Neural cell (in vitro differentiated cells): ENCODE measurements around the gene TUBB2A. TPM values are rescaled to one million over a fixed set of nuclear protein-coding genes. Genes with fewer than 3 reads are reported as not detected.

ENCODE experiments used
- H2AFZ ChIP-seq: fragments of 200-600, 300-800 bp; sonication (generic), shearing (Covaris generic); 2 replicates; pipeline ENCODE4 v1.6.0; 2014; ENCODE audit warnings: low read depth, mild to moderate bottlenecking, antibody characterized with exemption, low read length, moderate library complexity
- H3F3A ChIP-seq: fragments of 200-600 bp; shearing (Covaris generic); 2 replicates; pipeline ENCODE4 v1.6.1; 2016; ENCODE audit warnings: mild to moderate bottlenecking, moderate library complexity, mixed read lengths, antibody characterized with exemption, low read length; ENCODE audit not compliant: insufficient read depth, poor library complexity, severe bottlenecking
- H3K27ac ChIP-seq: fragments of 200-600, 300-800 bp; sonication (generic), shearing (Covaris generic); 2 replicates; pipeline ENCODE4 v1.5.1; 2014; ENCODE audit warnings: mild to moderate bottlenecking, low read length, moderate library complexity
- H3K27me3 ChIP-seq: fragments of 300-800, 200-600 bp; sonication (generic), shearing (Covaris generic); 2 replicates; pipeline ENCODE4 v1.6.0; 2014; ENCODE audit warnings: mild to moderate bottlenecking, low read depth, low read length, moderate library complexity; ENCODE audit not compliant: insufficient read depth
- H3K36me3 ChIP-seq: fragments of 300-800, 200-600 bp; sonication (generic), shearing (Covaris generic); 2 replicates; pipeline ENCODE4 v1.5.1; 2014; ENCODE audit warnings: mild to moderate bottlenecking, antibody characterized with exemption, low read length, moderate library complexity; ENCODE audit not compliant: insufficient read depth
- H3K4me2 ChIP-seq: fragments of 300-800, 200-600 bp; sonication (generic), shearing (Covaris generic); 2 replicates; pipeline ENCODE4 v1.6.0; 2014; ENCODE audit warnings: mild to moderate bottlenecking, low read length
- H3K4me3 ChIP-seq: fragments of 300-800, 200-600 bp; sonication (generic), shearing (Covaris generic); 2 replicates; pipeline ENCODE4 v1.5.1; 2014; ENCODE audit warnings: mild to moderate bottlenecking, low read length, moderate library complexity
- H3K79me2 ChIP-seq: fragments of 200-600 bp; shearing (Covaris generic); replicated peaks from 2 replicates; pipeline ENCODE4 v1.6.0; 2014; ENCODE audit warnings: mild to moderate bottlenecking, low read length, moderate library complexity; ENCODE audit not compliant: insufficient read depth
- H3K9ac ChIP-seq: fragments of 300-800, 200-600 bp; sonication (generic), shearing (Covaris generic); 2 replicates; pipeline ENCODE4 v1.6.1; 2016; ENCODE audit warnings: mild to moderate bottlenecking, low read length, mixed read lengths
- H3K9me2 ChIP-seq: fragments of 200-600 bp; shearing (Covaris generic); 2 replicates; pipeline ENCODE4 v1.6.1; 2016; ENCODE audit warnings: mild to moderate bottlenecking, low read length, mixed read lengths; ENCODE audit not compliant: insufficient read depth
- H3K9me3 ChIP-seq: fragments of 200-600, 300-800 bp; sonication (generic), shearing (Covaris generic); 2 replicates; pipeline ENCODE4 v1.6.1; 2016; ENCODE audit warnings: mild to moderate bottlenecking, mixed run types, low read length, moderate library complexity, mixed read lengths
- H4K20me1 ChIP-seq: fragments of 200-600 bp; shearing (Covaris generic); 2 replicates; pipeline ENCODE4 v1.6.1; 2016; ENCODE audit warnings: mild to moderate bottlenecking, mixed run types; ENCODE audit not compliant: insufficient read depth
- EP300 ChIP-seq: fragments of 450-650 bp; conservative IDR thresholded peaks from 2 replicates; pipeline ENCODE4 v1.6.1; 2014; ENCODE audit warnings: antibody characterized with exemption, mild to moderate bottlenecking, moderate library complexity; ENCODE audit not compliant: poor library complexity, severe bottlenecking
- EZH2 ChIP-seq: fragments of 200-600, 300-800 bp; shearing (Covaris generic), sonication (generic); IDR thresholded peaks from 2 replicates; pipeline ENCODE4 v1.6.1; 2014; ENCODE audit warnings: antibody characterized with exemption, low read length, borderline replicate concordance, mild to moderate bottlenecking; ENCODE audit not compliant: insufficient read depth, poor library complexity, severe bottlenecking
- MXI1 ChIP-seq: fragments of 450-650 bp; conservative IDR thresholded peaks from 2 replicates; pipeline ENCODE4 v1.6.1; 2014; ENCODE audit warnings: antibody characterized with exemption, mild to moderate bottlenecking; ENCODE audit not compliant: poor library complexity, severe bottlenecking
- POLR2AphosphoS5 ChIP-seq: IDR thresholded peaks from 2 replicates; pipeline ENCODE4 v1.6.1; 2012
- RAD21 ChIP-seq: fragments of 450-650 bp; conservative IDR thresholded peaks from 2 replicates; pipeline ENCODE4 v1.6.1; 2014; ENCODE audit warnings: antibody characterized with exemption, mild to moderate bottlenecking, moderate library complexity
- REST ChIP-seq: IDR thresholded peaks from 2 replicates; pipeline ENCODE4 v1.6.1; 2012; ENCODE audit warnings: borderline replicate concordance
- SMC3 ChIP-seq: fragments of 450-650 bp; conservative IDR thresholded peaks from 2 replicates; pipeline ENCODE4 v1.6.1; 2014; ENCODE audit warnings: antibody characterized with exemption, mild to moderate bottlenecking, moderate library complexity; ENCODE audit not compliant: poor library complexity
- TAF1 ChIP-seq: IDR thresholded peaks from 2 replicates; pipeline ENCODE4 v1.6.1; 2012; ENCODE audit warnings: low read depth
- polyA plus RNA-seq: library from polyadenylated mRNA; depleted of rRNA; stranded (reverse); fragments of >200 nt; gene quantifications from 2 replicates; pipeline ENCODE4 v1.2.3, GENCODE V29; 2014
- TF ChIP-seq, protein P1 (sequence below): fragments of 450-650 bp; IDR thresholded peaks from 2 replicates; pipeline ENCODE4 v1.5.1; 2014; ENCODE audit warnings: antibody characterized with exemption, mild to moderate bottlenecking, moderate library complexity; ENCODE audit not compliant: poor library complexity, severe bottlenecking

TUBB2A gene
- polyA plus RNA-seq, 1 donor from 2014 or later, result 1,088 TPM

DNA sequence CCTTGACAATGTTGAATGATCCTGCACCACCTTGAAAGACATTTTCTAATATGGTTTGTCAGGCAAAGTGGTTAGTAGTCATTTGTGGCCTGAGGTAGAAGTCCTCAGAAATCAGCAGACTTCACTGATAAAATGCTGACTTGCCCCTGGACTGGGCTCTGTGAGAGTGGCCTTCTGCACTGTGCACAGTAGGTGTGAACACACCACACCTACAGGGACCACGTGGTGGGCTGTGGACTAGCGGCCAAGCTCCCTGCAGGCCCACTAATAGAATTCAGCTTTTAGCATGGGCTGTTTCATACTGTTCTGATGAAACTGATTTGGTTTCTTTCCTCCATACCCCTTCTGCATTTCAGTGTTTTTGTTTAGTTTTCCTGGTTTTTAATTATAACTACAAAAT is 31.5 kb downstream of the TUBB2A start:
- Histone ChIP-seq H3K27me3 (no peaks in the 10 kb centered on the region), H3K9ac (no peak overlapping the region), H3K9me2 (no peaks in the 10 kb centered on the region), H3K27ac (no peak overlapping the region), H3K36me3 (peaks cover 4% of the 10 kb centered on the region), H4K20me1 (no peaks in the 10 kb centered on the region), H3K79me2 (peaks cover 9% of the 10 kb centered on the region), H3K4me2 (no peak overlapping the region), H3F3A (no peaks in the 10 kb centered on the region), H3K9me3 (no peaks in the 10 kb centered on the region), H2AFZ (no peak overlapping the region), H3K4me3 (no peak overlapping the region)
- TF ChIP-seq POLR2AphosphoS5 (no peak), RAD21 (no peak), EP300 (no peak), EZH2 (no peak), MXI1 (no peak), REST (no peak), TAF1 (no peak), SMC3 (no peak)
- TF ChIP-seq, protein P1, sequence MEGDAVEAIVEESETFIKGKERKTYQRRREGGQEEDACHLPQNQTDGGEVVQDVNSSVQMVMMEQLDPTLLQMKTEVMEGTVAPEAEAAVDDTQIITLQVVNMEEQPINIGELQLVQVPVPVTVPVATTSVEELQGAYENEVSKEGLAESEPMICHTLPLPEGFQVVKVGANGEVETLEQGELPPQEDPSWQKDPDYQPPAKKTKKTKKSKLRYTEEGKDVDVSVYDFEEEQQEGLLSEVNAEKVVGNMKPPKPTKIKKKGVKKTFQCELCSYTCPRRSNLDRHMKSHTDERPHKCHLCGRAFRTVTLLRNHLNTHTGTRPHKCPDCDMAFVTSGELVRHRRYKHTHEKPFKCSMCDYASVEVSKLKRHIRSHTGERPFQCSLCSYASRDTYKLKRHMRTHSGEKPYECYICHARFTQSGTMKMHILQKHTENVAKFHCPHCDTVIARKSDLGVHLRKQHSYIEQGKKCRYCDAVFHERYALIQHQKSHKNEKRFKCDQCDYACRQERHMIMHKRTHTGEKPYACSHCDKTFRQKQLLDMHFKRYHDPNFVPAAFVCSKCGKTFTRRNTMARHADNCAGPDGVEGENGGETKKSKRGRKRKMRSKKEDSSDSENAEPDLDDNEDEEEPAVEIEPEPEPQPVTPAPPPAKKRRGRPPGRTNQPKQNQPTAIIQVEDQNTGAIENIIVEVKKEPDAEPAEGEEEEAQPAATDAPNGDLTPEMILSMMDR, result no peak

GRCh38 chr6:3124667-3125066 is 32.7 kb downstream of the TUBB2A start:
- H3K36me3 ChIP-seq, result peaks cover 4% of the 10 kb centered on the region
- H3K9me2 ChIP-seq, result no peaks in the 10 kb centered on the region
- no peaks in the 10 kb centered on the region for H3K9me3 ChIP-seq
- H3K27me3 ChIP-seq, result no peaks in the 10 kb centered on the region
- TF ChIP-seq MXI1 (no peak), REST (no peak), EP300 (no peak), SMC3 (no peak), EZH2 (no peak), POLR2AphosphoS5 (no peak), RAD21 (no peak), TAF1 (no peak)
- TF ChIP-seq, protein P1, result no peak
- H3K9ac ChIP-seq, result no peak overlapping the region
- no peak overlapping the region for H3K27ac ChIP-seq
- H3K4me3 ChIP-seq, result no peak overlapping the region
- no peak overlapping the region for H2AFZ ChIP-seq
- H3K79me2 ChIP-seq, result peaks cover 20% of the 10 kb centered on the region
- no peaks in the 10 kb centered on the region for H3F3A ChIP-seq
- no peak overlapping the region for H3K4me2 ChIP-seq
- no peaks in the 10 kb centered on the region for H4K20me1 ChIP-seq
